HCT116 (cell line): Measurements from ENCODE around the gene PGC. TPM values are rescaled to one million over a fixed set of nuclear protein-coding genes. Genes with fewer than 3 reads are reported as not detected.

Experiments
- ATAC-seq: fragments of 200-7000 bp; cut with Tn5 transposase; 2 replicates; pipeline ENCODE4 v1.9.1; 2020; ENCODE audit warnings: mild to moderate bottlenecking, moderate library complexity
- BruUV-seq: library from RNA; stranded (reverse); fragments of 400-500 nt; replicated peaks from 2 replicates; lab custom pipeline; 2021; lab: Mats Ljungman, UMichigan
- CTCF ChIA-PET: fragments of 300-600 bp; sonication (Branson Sonifier 250); formaldehyde crosslinking; loops from one replicate; lab custom pipeline; 2021; ENCODE audit warnings: antibody characterized with exemption; lab: Charles Lee
- POLR2A ChIA-PET: fragments of 300-600, 350-600 bp; sonication (Branson Sonifier 250); formaldehyde crosslinking; loops from one replicate; lab custom pipeline; 2021; ENCODE audit warnings: antibody characterized with exemption; lab: Charles Lee
- RAD21 ChIA-PET, 2 experiments: fragments of 300-600 bp; sonication (Branson Sonifier 250); formaldehyde crosslinking; loops; one replicate each; lab custom pipeline; 2023; ENCODE audit warnings: low total read pairs in 2 of 2; ENCODE audit not compliant: uncharacterized antibody in 2 of 2, unreplicated experiment in 2 of 2, low non-redundant PET in 1 of 2; lab: Charles Lee
- DNase-seq: peaks from one replicate; pipeline ENCODE4 v3.0.0-alpha.2; 2010; ENCODE audit warnings: low read depth, low spot score
- H2AFZ ChIP-seq: fragments of 200-600 bp; shearing (Covaris generic), sonication (generic); 2 replicates; pipeline ENCODE4 v1.6.1; 2017; ENCODE audit warnings: low read depth, mixed run types, mixed read lengths, antibody characterized with exemption, low read length; ENCODE audit not compliant: poor library complexity, severe bottlenecking
- H3K27ac ChIP-seq: 2 replicates; pipeline ENCODE4 v1.5.1; 2012; ENCODE audit warnings: low read depth, low read length
- H3K27me3 ChIP-seq: fragments of 200-600 bp; sonication (generic); 2 replicates; pipeline ENCODE4 v1.6.1; 2016; ENCODE audit warnings: mixed run types, low read length, mixed read lengths; ENCODE audit not compliant: insufficient read depth
- H3K36me3 ChIP-seq, 2 experiments: fragments of 200-500 bp in 1 of 2; fragments of 200-600 bp in 1 of 2; sonication (Bioruptor generic) in 1 of 2; sonication (generic) in 1 of 2; 2 replicates each; pipeline versions ENCODE4 v1.5.1 to v1.6.1; 2014 to 2016; ENCODE audit warnings: low read length in 2 of 2, inconsistent platforms in 1 of 2, mixed read lengths in 1 of 2, mixed run types in 1 of 2; ENCODE audit not compliant: insufficient read depth in 2 of 2, control insufficient read depth in 1 of 2
- H3K4me1 ChIP-seq, 2 experiments: fragments of 200-600 bp in 1 of 2; sonication (generic) in 1 of 2; 2 replicates each; pipeline versions ENCODE4 v1.5.1 to v1.6.1; 2012 to 2017; ENCODE audit warnings: low read length in 2 of 2, inconsistent platforms in 1 of 2, mild to moderate bottlenecking in 1 of 2, mixed read lengths in 1 of 2, mixed run types in 1 of 2, moderate library complexity in 1 of 2; ENCODE audit not compliant: insufficient read depth in 2 of 2, control insufficient read depth in 1 of 2
- H3K4me2 ChIP-seq: fragments of 200-600 bp; sonication (generic); 2 replicates; pipeline ENCODE4 v1.6.1; 2017; ENCODE audit warnings: mixed run types, low read length, mixed read lengths
- H3K4me3 ChIP-seq, 2 experiments: fragments of 200-600 bp in 1 of 2; sonication (generic) in 1 of 2; replicated peaks in 1 of 2; 2 replicates each; pipeline ENCODE4 v1.5.1; 2011 to 2016; ENCODE audit warnings: low read length in 2 of 2, control low read depth in 1 of 2, low read depth in 1 of 2, mild to moderate bottlenecking in 1 of 2, mixed read lengths in 1 of 2, mixed run types in 1 of 2
- H3K79me2 ChIP-seq: fragments of 200-600 bp; sonication (generic); 2 replicates; pipeline ENCODE4 v1.6.1; 2017; ENCODE audit warnings: mild to moderate bottlenecking, mixed run types, low read length, moderate library complexity, mixed read lengths; ENCODE audit not compliant: insufficient read depth
- H3K9ac ChIP-seq: fragments of 200-600 bp; sonication (generic); 2 replicates; pipeline ENCODE4 v1.6.1; 2016; ENCODE audit warnings: low read length, mixed read lengths
- H3K9me2 ChIP-seq: fragments of 200-600 bp; sonication (generic), shearing (Covaris generic); 2 replicates; pipeline ENCODE4 v1.6.1; 2017; ENCODE audit warnings: mixed run types, mild to moderate bottlenecking, moderate library complexity; ENCODE audit not compliant: insufficient read depth
- H3K9me3 ChIP-seq, 2 experiments: fragments of 200-500 bp in 1 of 2; fragments of 200-600 bp in 1 of 2; sonication (Bioruptor generic) in 1 of 2; sonication (generic) in 1 of 2; 2 replicates each; pipeline ENCODE4 v1.6.1; 2014 to 2017; ENCODE audit warnings: low read length in 2 of 2, mixed read lengths in 2 of 2, inconsistent platforms in 1 of 2, low read depth in 1 of 2, mild to moderate bottlenecking in 1 of 2, mixed run types in 1 of 2, moderate library complexity in 1 of 2; ENCODE audit not compliant: control insufficient read depth in 1 of 2, insufficient read depth in 1 of 2
- H4K20me1 ChIP-seq: fragments of 200-600 bp; sonication (generic), shearing (Covaris generic); 2 replicates; pipeline ENCODE4 v1.6.1; 2017; ENCODE audit warnings: mixed run types, mild to moderate bottlenecking, moderate library complexity; ENCODE audit not compliant: insufficient read depth
- ATF3 ChIP-seq: IDR thresholded peaks from 2 replicates; pipeline ENCODE4 v1.6.1; 2012
- CBX3 ChIP-seq: IDR thresholded peaks from 2 replicates; pipeline ENCODE4 v1.6.1; 2012; ENCODE audit warnings: low read depth
- CEBPB ChIP-seq: IDR thresholded peaks from 2 replicates; pipeline ENCODE4 v1.6.1; 2012; ENCODE audit warnings: low read depth
- CTCF ChIP-seq, 3 experiments: fragments of 200-600 bp in 1 of 3; sonication (generic) in 1 of 3; IDR thresholded peaks in 2 of 3; conservative IDR thresholded peaks in 1 of 3; 2 replicates each; pipeline ENCODE4 v1.5.1; 2012 to 2017; ENCODE audit warnings: low read depth in 2 of 3, low read length in 2 of 3, antibody characterized with exemption in 1 of 3, borderline replicate concordance in 1 of 3, control low read depth in 1 of 3, mild to moderate bottlenecking in 1 of 3, mixed read lengths in 1 of 3, mixed run types in 1 of 3, moderate library complexity in 1 of 3; ENCODE audit not compliant: insufficient read depth in 1 of 3
- EZH2phosphoT487 ChIP-seq: fragments of 200-600 bp; IDR thresholded peaks from 2 replicates; pipeline ENCODE4 v1.6.1; 2018; ENCODE audit warnings: antibody characterized with exemption, borderline replicate concordance
- FOSL1 ChIP-seq: IDR thresholded peaks from 2 replicates; pipeline ENCODE4 v1.6.1; 2012; ENCODE audit warnings: low read depth
- JUND ChIP-seq: IDR thresholded peaks from 2 replicates; pipeline ENCODE4 v1.6.1; 2012
- RAD21 ChIP-seq: IDR thresholded peaks from 2 replicates; pipeline ENCODE4 v1.6.1; 2012; ENCODE audit warnings: low read depth, mild to moderate bottlenecking
- REST ChIP-seq: IDR thresholded peaks from 2 replicates; pipeline ENCODE4 v1.6.1; 2012; ENCODE audit warnings: low read depth
- SIN3A ChIP-seq: IDR thresholded peaks from 2 replicates; pipeline ENCODE4 v1.6.1; 2012; ENCODE audit warnings: low read depth
- SRF ChIP-seq: IDR thresholded peaks from 2 replicates; pipeline ENCODE4 v1.6.1; 2012; ENCODE audit warnings: low read depth
- TCF7L2 ChIP-seq: IDR thresholded peaks from 2 replicates; pipeline ENCODE4 v1.7.0; 2011; ENCODE audit warnings: borderline replicate concordance, inconsistent platforms; ENCODE audit not compliant: insufficient read depth, insufficient read length; ENCODE audit errors: extremely low read depth
- YY1 ChIP-seq: IDR thresholded peaks from 2 replicates; pipeline ENCODE4 v1.6.1; 2011; ENCODE audit warnings: low read length, low read depth, moderate library complexity, mild to moderate bottlenecking; ENCODE audit not compliant: insufficient replicate concordance; ENCODE audit errors: extremely low read depth
- ZNF274 ChIP-seq: fragments of 200-500 bp; sonication (Bioruptor generic); IDR thresholded peaks from 2 replicates; pipeline ENCODE4 v1.6.1; 2014; ENCODE audit warnings: mild to moderate bottlenecking, low read depth, low read length, inconsistent platforms
- intact Hi-C: fragments of 100-400 bp; cut with micrococcal nuclease; formaldehyde crosslinking; loops from 2 replicates; pipeline ENCODE4 v1.10.0; 2022
- total RNA-seq: library from RNA; stranded (reverse); gene quantifications from one replicate; pipeline ENCODE4 v1.2.1, GENCODE V29; 2021; ENCODE audit not compliant: unreplicated experiment

Gene PGC
- total RNA-seq, 1 experiment from 2014 or later = 1.2 TPM

GRCh38 chr6:41724228-41724580, 23.0 kb downstream of the PGC start (continued):
- no peak for TF ChIP-seq CEBPB
- TF ChIP-seq TCF7L2 = no peak
- no peak for TF ChIP-seq SRF
- TF ChIP-seq JUND = no peak
- no peak for TF ChIP-seq RAD21
- TF ChIP-seq ATF3 = no peak
- no peak for TF ChIP-seq ZNF274
- TF ChIP-seq YY1 = no peak
- TF ChIP-seq CTCF (IDR thresholded peaks at IDR 0.05 in 2 of 3, conservative IDR thresholded peaks at IDR 0.05 in 1 of 3; ENCODE audit: borderline replicate concordance in 1 of 3, insufficient read depth in 1 of 3, low read depth in 2 of 3, low read length in 2 of 3) = no peak
- TF ChIP-seq EZH2phosphoT487 = no peak

GRCh38 chr6:41723530-41724227, 23.5 kb downstream of the PGC start:
- H3K9me2 ChIP-seq = no peaks in the 10 kb centered on the region
- BruUV-seq = no TSS peak
- no peak overlapping the region for H3K4me3 ChIP-seq
- H3K9me3 ChIP-seq = no peaks in the 10 kb centered on the region
- H3K4me2 ChIP-seq = no peak overlapping the region
- no peaks in the 10 kb centered on the region for H4K20me1 ChIP-seq
- no peak for DNase-seq
- H2AFZ ChIP-seq = no peak overlapping the region
- no peaks in the 10 kb centered on the region for H3K4me1 ChIP-seq
- CTCF ChIA-PET = no interaction called here
- no peak overlapping the region for H3K27ac ChIP-seq
- H3K79me2 ChIP-seq = no peaks in the 10 kb centered on the region
- ATAC-seq = no peak
- H3K36me3 ChIP-seq = no peaks in the 10 kb centered on the region
- intact Hi-C loops = no loop called here
- RAD21 ChIA-PET = no interaction called here
- POLR2A ChIA-PET = interaction anchor here (0.7 kb wide), 1 partner anchor 409 kb away, joined by 5 read pairs; no protein-coding TSS in a partner anchor
- TF ChIP-seq CBX3 (no peak), ZNF274 (no peak), REST (no peak), SIN3A (no peak), FOSL1 (no peak)
- no peak overlapping the region for H3K9ac ChIP-seq
- no peaks in the 10 kb centered on the region for H3K27me3 ChIP-seq
